ENCODE measurements around the gene OR10A4.
"Not testable (repeated sequence)": the region's sequence is repeated elsewhere in the genome, so short reads cannot be mapped to it uniquely, and the experiment has no call there.

The OR10A4 gene

DNA sequence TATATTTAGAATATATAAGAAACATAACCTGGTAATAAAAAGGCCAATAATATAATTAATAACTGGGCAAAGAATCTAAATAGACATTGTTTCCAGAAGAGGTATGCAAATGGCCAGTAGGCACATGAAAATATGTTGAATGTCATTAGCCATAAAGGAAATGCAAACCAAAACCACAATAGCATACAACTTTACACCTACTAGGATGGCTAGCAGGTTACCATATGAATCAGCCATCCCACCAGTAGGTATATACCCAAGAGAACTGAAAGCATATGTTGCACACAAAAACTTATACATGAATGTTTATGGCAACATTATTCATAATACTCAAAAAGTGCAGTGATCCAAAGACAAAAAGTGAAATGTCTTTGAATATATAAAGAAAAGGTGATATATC, 18.6 kb downstream of the OR10A4 start:
- DNase-seq (ENCODE audit: low read depth, low spot score), result no peak

DNA sequence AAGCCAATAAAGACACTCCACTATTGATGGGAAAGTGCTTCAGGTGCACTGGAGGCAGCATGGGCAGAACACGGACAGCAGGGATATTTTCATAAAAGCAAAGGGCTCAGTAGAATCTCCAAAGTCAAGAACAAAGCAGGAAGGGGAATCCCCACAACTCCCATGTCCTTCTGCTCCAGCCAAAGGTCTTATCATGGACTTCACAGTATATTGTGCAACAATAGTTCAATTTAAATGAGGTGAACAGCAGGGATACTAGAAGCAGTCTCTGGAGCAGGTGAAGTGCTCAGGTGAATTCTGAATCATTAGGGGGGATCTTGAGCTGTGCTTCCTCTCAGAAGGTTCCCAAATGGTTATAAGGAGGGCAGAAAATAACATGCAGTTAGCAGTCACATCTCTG, 22.5 kb downstream of the OR10A4 start:
- DNase-seq (ENCODE audit: low read depth, low spot score), result no peak

GRCh38 chr11:6900327-6900999, 24.0 kb downstream of the OR10A4 start:
- no peak for DNase-seq (ENCODE audit: low read depth, low spot score)

DNA sequence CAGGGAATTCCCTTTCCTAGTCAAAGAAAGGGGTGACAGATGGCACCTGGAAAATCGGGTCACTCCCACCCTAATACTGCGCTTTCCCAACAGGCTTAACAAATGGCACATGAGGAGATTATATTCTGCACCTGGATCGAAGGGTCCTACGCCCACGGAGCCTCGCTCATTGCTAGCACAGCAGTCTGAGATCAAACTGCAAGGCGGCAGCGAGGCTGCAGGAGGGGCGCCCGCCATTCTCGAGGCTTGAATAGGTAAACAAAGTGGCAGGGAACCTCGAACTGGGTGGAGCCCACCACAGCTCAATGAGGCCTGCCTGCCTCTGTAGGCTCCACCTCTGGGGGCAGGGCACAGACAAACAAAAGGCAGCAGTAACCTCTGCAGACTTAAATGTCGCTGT, 28.4 kb downstream of the OR10A4 start:
- DNase-seq (ENCODE audit: low read depth, low spot score), result not testable (repeated sequence)

GRCh38 chr11:6911378-6911777, 35.0 kb downstream of the OR10A4 start:
- DNase-seq (ENCODE audit: low read depth, low spot score), result no peak

GRCh38 chr11:6911948-6912347, 35.5 kb downstream of the OR10A4 start:
- no peak for DNase-seq (ENCODE audit: low read depth, low spot score)

DNA sequence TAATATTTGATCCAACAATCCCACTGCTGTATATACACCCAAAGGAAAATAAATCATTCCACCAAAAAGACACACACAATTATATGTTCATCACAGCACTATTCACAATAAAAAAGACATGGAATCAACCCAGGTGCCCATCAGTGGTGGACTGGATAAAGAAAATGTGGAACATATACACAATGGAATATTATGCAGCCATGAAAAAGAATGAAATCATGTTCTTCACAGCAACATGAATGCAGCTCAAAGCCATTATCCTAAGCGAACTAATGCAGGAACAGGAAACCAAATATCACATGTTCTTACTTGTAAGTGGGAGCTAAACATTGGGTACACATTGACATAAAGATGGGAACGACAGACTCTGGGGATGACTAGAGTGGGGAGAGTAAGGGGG, 43.3 kb downstream of the OR10A4 start:
- no peak for DNase-seq (ENCODE audit: low read depth, low spot score)

DNA sequence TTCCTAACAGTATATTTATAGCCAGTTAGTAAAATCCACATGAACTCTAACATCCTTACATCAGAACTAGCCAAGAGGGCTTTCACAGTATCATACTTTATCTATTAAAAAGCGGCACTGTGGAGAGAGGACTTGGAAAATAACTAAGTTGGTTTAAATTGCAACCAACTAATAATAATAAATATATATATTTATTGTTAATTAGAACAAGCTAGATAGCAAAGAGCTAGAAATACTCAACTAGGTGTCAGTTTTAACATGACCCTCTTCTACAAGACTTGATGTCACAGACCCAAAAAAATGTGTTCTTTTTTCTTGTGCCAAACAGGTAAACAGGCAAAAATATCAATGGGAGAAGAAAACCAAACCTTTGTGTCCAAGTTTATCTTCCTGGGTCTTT, 44.3 kb downstream of the OR10A4 start, which contains the start of gene OR2D3:
TSS of gene OR2D3 (plus strand) at position 301 of the 400 bp plus-strand sequence. CDS start at position 301, 0 bp downstream.
- no peak for DNase-seq (ENCODE audit: low read depth, low spot score)

DNA sequence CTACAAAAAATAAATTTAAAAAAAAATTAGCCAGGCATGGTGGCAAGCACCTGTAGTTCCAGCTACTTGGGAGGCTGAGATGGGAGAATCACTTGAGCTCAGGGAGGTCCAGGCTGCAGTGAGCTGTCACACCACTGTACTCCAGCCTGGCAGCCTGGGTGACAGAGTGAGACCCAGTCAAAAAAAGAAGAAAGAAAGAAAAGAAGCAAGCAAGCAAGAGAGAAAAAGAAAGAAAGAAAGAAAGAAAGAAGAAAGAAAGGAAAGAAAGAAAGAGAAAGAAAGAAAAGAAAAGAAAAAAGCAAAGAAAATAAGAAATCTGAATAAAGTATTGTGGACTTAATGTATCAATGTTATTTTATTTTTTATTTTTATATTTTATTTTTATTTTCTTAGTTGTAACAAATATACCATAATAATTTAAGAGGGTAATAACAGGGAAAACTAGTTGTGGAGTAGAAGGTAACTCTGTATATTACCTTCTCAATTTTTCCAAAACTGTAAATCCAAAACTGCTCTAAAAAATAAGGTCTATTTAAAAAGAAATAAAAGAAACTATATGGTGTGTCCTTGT, 48.7 kb downstream of the OR10A4 start:
- no peak for DNase-seq (ENCODE audit: low read depth, low spot score)

DNA sequence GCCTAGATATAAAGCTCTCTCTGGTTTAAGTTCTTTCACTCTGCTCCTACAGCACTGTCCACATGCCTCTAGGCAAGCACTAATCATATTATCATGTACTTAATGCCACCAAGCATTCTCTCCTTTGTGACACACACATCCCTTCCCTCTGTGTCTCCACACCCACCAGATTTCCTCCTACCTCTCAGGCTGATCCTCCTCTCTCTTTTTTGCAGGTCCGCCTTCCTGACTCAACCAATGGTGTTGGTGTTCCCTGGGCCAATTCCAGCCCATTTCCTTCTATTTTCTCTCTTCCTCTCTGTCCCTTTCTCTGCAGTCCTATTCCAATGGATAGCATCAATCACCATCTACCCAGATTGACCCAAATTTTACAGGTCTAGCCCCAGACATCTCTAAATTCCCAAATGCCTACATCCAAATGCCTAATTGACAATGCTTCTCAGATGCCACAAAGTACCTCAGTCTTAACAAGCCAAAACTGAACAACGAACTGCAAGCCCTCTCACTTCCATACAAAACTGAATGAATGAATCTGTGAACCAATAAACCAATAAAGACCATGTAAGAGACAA, 49.3 kb downstream of the OR10A4 start:
- DNase-seq (ENCODE audit: low read depth, low spot score), result peak; percentile 34

- peak; percentile 92 for DNase-seq (ENCODE audit: low read depth, low spot score)
Measured at GRCh38 chr11:6926208-6927029, 50.0 kb downstream of the OR10A4 start, which contains the start of gene ZNF215. ZNF215 (plus strand) TSS chr11:6926426; CDS start chr11:6932273, 5,847 bp downstream.

DNA sequence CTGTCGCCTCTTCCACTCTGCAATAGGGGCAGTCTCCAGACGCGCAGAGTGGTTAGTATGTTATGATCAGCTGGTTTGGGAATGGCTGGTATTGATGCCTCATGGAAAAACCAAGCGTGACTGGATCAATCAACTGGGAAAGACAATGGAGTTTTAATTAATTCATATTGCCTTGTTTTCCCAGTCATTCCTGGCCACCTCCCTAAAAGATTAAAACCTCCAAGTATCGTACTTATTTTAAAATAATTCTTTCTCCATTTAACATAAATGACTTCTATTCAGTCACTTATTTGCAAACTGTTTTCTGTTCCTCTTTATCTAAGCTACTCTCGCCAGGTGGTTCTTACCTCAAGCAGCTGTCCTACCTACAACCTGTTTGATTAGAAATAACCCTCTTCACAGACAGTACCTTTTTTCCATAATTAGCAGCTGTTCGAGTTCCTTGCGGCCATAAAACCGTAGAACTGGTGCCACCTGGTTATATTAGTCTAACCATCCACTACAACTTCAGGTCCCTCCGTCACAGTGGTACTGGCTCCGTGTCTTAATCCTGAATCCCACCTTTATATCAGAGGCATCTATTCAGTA, 50.7 kb downstream of the OR10A4 start:
- peak; percentile 1 for DNase-seq (ENCODE audit: low read depth, low spot score)

Measured in ELF-1 (cell line).